Bone marrow (tissue), 2 donors: Measurements from ENCODE around the gene ZNF155.
A peak's percentile ranks its signal among the peaks of the same experiment; 100 is the strongest.
"Not testable (repeated sequence)": the region's sequence is repeated elsewhere in the genome, so short reads cannot be mapped to it uniquely, and the experiment has no call there.

Experiments used
- DNase-seq, 2 donors: peaks; one replicate each; lab custom pipeline; 2025; lab: John Stamatoyannopoulos, UW

Gene ZNF155

DNA sequence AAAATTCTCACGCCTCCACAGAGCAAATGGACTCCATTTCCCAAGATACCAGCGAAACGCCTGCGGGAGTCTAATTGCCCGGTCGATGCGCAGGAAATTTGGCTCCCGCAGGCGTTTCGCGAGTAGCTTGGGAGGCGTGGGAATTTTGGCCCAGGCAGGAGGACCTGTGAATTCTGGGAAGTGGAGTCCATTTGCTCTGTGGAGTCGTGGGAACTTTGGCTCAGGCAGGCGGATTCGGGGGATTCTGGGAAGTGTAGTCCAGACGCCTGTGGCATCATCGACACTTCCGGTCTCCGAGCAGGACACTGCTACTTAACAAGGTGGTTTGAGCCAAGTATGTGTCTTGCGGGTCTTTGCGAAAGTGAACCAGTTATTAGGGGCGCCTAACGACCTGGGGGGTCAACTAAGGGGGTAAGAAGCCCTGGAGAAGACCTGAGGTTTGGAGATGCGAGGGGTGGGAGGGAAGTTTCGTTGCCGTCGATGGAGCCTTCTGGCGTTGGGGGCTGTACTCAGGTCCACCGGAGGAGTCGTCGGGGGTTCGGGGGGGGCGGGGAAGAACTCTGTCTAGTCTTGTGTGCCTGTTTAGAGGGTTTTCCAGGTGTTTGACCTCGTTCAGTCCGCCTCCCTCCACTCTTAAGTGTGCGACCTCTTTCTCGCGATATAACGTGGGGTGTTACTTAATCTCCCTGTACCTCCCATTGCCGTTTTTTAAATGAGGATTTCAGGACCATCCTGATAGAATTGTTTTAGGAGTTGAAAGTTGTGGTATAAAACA lies at the start of gene ZNF155:
ZNF155 (plus strand) TSS at position 277 of the 775 bp plus-strand sequence. CDS start 4,356 bp downstream, outside the sequence.
- DNase-seq: peak; percentile 60 to 75

DNA sequence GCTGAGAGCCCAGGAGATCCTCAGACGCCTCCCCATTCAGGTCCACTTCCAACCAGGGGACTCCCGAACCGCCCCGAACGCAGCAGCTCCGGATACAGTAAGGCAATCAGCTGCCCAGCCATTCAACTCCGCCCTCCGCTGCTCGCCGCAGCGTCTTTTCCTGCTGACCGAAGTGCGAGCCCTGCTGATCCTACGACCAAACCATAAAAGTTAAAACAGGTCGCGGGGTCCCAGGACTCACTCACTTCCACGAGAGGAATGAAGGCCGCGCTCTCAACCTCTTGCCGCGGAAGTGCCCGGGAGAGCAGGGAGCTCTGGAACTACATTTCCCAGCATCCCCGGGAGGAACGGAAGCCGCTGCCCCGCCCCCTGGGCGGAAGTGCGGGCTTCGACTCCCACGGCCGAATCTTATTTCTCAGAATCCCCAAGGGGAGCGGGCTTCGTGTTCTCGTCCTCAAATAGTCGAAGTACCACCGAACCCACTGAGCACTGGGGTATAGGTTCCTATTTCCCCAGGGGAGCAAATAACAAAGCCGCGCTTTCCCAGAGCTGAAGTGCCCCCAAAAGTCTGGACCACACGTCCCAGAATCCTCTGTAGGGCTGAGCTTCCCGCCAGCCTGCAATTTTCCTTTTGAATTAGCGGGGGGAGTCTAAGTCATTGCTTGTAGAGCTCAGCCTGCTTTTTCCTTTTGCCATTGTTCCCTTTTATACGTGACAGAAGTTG lies 48.8 kb upstream of the ZNF155 start, which contains the start of gene ZNF45:
ZNF45 (minus strand) TSS at position 298 of the 724 bp plus-strand sequence. CDS start 13,097 bp downstream, outside the sequence.
- peak; percentile 59 to 76 for DNase-seq

DNA sequence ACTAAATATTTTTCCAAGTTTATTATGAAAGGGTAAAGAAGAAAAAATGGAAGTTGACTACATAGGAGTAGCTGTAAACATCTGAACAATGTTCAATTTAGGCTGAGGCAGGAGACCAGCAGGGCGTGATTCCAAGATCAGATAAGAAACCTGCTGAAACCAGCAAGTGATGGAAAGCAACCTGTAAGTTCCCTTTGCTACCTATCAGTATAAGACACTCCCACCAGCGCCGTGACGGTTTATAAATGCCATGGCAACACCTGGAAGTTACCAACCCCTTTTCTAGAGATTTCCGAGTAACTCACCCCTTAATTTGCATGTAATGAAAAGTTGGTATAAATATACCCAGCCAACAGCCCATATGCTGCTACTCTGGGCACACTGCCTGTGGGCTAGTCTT lies 47.8 kb upstream of the ZNF155 start:
- DNase-seq: no peak

DNA sequence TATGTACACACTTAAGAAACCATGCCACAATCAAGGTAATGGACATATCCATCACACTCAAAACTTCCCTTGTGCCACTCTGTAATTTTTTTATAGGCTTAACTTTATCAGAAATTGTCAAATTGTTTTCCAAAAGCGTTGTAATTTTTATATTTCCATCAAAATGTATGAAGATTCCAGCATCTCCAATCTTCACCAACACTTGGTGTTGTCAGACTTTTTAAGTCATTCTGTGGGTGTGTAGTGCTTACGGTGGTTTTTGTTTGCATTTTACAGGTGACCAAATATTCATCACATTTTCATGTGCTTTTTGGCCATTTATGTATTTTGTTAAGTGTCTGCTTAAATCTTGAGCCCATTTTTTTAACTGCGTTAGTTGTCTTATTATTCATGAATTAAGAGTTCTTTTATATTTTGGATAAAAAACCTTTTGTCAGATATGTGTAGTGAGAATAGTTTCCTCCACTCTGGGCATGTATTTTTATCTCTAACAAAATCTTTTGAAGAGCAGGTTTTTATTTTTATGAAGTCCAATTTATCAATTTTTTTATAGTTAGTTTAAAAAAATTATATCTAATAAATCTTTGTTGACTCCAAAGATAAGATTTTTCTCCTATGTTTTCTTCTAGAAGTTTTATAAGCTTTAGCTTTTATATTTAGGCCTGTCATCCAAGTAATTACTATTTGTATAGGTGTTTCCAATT lies 44.3 kb upstream of the ZNF155 start:
- DNase-seq: no peak

DNA sequence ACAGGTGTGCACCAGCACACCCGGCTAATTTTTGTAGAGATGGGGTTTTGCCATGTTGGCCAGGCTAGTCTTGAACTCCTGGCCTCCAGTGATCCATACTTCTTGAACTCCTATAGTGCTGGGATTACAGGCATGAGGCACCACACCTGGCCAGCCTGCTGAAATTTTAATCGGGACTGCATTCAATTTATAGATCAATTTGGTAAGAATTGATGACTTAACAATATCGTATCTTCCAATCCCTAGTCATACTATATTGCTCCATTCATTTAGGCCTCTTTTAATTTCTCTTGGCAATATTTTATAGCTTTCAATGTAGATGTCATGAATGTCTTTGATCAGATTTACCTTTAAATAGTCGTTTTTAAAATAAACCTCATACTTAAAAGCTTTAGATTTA lies 43.3 kb upstream of the ZNF155 start:
- no peak for DNase-seq

DNA sequence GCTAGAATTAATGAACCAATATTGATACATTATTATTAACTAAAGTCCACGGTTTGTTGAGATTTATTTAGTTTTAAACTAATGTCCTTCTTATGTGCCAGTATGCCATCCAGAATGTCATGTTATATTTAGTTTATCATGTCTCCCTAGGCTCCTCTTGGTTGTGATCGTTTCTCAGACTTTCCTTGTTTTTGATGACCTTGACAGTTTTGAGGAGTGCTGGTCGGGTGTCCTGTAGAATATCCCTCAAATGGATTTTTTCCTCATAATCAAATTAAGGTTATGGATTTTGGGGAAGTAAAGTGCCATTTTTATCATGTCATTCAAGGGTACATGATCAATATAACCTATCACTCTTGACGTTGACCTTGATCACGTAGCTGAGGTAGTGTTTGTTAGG lies 42.8 kb upstream of the ZNF155 start:
- DNase-seq: no peak

DNA sequence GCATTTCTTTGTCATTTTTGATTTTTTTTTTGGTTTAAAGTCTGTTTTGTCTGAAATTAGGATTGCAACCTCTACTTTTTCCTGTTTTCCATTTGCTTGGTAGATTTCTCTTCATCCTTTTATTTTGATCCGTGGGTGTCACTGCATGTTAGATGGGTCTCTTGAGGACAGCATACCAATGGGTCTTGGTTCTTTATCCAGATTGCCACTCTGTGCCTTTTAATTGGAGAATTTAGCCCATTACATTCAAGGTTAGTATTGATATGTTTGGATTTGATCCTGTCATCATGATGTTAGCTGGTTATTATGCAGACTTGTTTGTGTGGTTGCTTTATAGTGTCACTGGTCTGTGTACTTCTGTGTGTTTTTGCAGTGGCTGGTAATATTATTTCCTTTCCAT lies 36.6 kb upstream of the ZNF155 start:
- DNase-seq: not testable (repeated sequence)

DNA sequence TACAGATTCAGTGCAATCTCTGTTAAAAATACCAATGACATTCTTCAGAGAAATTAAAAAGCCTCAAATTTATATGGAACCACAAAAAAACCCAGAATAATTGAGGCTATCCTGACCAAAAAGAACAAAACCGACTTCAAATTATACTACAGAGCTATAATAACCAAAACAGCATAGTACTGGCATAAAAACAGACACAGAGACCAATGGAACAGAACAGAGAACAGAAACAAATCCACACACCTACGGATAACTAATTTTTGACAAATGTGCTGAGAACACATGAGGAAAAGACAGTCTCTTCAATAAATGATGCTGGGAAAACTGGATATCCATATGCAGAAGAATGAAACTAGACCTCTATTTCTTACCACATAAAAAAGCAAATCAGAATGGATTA lies 34.2 kb upstream of the ZNF155 start:
- DNase-seq: not testable (repeated sequence)

DNA sequence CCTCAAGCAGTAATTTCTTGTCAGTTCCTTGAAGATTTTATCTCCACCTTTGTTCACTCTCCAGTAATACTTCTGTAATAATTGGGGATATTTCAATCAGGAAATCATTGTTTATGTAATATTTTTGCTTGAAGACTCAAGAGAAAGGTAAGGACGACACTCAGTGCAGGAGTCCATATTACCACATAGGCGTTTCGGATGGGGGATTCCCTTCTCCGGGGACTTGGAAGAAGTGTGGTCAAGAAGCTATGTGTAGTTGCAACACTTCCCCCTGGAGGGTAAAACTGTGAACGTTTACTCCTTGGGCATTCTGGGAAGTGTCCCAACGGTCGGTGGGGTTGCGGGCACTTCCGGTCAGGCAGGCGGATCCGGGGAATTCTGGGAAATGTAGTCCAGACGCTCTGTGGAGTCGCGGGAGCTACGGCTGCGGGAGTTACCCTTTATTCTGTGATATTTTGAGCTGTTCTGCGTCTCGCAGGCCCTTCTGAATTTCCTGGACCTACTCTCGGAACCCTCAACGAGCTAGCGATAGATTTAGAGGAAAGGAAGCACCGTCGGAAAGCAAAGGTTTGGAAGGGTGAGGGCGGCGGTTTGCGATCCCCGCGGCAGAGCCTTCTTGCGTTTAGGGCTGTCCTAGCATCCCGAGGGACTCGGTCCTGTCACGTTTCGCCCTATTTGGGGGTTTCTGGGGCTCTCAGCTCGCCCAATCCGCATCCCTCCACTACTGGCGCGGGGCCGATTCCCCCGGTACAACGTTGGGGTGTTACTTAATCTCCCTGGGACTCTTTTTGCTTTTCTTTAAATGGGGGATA lies 32.9 kb upstream of the ZNF155 start, which contains the start of gene ZNF221:
ZNF221 (plus strand) TSS at position 395 of the 812 bp plus-strand sequence. CDS start 11,499 bp downstream, outside the sequence.
- peak; percentile 50 to 83 for DNase-seq

DNA sequence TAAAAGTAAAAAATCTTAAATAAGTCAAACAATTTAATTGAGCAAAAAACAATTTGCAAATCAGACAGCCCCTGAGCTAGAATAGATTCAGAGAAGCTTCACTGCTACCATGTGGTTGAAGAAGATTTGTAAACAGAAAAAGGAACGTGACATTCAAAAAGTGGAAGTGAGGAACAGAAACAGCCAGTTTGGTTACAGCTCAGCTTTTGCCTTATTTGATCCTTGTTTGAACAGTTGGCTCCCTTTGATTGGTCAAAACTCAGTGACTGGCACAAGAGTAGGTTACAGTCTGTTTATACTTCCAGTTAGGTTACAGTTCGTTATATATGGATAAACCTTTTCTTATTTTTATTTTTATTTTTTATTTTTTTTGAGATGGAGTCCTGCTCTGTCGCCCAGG lies 27.2 kb upstream of the ZNF155 start:
- DNase-seq: no peak

DNA sequence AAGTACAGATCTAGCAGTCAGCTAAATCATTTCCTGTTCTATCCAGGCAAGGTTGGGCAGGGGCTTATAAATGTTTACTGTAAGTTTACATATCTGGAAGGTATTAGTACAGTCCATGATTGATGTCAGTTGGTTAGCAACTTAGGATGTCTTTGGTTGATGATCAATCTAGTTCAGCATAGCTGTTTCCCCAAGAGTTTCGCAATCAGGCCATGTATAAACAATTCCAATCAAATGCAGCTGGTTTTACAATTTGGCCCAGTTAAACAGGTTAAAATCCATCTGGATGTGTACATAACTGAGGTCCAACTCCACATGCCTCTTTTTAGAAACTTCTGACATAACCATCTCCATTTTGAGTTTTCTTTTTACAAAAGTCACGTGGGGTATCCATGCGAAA lies 26.1 kb upstream of the ZNF155 start:
- DNase-seq: no peak

DNA sequence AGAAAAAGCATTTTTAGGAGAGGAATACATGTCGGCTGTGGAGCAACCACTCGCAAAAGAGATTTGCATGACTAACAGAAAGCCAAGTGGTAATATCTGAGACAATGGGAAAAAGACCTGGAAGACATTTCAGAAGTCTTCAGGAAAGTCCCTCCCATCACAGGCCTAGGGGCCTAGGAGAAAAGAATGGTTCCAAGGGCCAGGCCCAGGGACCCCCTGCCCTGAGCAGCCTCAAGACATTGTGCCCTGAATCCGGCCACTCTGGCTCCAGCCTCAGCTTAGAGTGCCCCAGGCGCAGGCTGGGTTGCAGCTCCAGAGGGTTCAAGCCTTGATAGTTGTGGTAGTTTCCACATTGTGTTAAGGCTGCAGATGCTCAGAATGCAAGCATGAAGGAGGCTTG lies 23.6 kb upstream of the ZNF155 start:
- no peak for DNase-seq

DNA sequence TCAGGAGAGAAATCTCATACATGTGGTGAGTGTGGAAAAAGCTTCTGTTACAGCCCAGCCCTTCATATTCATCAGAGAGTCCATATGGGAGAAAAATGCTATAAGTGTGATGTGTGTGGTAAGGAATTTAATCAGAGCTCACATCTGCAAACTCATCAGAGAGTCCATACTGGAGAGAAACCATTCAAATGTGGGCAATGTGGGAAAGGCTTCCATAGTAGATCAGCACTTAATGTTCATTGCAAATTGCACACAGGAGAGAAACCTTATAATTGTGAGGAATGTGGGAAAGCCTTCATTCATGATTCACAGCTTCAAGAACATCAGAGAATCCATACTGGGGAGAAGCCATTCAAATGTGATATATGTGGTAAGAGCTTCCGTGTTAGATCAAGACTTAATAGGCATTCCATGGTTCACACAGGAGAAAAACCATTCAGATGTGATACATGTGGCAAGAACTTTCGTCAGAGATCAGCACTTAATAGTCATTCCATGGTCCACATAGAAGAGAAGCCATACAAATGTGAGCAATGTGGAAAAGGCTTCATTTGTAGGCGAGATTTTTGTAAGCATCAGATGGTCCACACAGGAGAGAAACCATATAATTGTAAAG lies 17.8 kb upstream of the ZNF155 start:
- no peak for DNase-seq

DNA sequence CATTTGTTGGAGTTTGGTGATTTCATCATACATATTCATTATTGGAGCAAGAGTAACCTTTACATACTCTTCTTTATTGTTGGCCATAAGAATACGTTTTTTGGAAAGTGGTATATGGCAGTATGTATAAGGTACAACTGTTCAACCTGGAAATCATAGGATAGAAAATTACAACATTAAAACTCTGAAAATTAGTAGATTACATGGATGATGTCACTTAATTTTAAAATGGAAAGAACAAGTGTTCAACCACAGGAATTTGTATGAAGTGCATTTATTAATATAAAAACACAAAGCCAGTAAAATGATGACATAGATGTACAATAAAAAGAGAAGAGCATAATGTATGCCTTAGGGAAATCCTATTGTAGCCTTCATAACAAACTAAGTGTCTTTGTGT lies 7.3 kb upstream of the ZNF155 start:
- no peak for DNase-seq

DNA sequence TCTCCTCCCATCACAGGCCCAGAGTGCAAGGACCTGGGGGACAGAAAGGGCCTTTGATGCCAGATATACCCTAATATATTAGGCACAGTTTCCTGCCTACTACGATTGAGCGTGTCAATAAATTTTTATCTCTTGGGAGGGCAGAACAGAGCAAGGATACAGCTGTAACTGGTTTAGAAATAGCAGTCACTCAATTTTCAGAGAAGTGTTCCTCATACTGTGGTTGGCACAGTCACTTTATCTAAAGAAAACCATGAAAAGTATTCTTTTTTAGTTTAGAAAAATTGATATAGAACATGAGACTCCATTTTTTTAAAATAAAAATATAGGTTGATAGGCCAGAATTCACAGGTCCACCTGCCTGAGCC lies 460 bp upstream of the ZNF155 start:
- DNase-seq: no peak

DNA sequence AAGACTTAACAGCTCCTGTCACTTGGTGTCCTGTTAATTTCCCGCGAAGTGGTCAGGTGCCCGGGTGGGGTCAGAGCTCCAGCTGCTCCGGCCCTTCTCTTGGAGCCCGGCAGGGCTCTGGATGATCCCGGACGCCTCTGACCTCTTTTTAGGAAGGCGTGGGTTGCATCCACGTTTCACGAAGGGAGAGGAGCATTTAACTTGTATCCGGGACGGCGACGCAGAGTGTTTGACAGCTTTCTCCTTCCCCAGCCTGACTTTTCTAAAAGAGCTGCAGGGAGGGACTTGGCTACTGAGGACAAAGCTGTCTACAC lies 656 bp downstream of the ZNF155 start:
- DNase-seq: no peak

DNA sequence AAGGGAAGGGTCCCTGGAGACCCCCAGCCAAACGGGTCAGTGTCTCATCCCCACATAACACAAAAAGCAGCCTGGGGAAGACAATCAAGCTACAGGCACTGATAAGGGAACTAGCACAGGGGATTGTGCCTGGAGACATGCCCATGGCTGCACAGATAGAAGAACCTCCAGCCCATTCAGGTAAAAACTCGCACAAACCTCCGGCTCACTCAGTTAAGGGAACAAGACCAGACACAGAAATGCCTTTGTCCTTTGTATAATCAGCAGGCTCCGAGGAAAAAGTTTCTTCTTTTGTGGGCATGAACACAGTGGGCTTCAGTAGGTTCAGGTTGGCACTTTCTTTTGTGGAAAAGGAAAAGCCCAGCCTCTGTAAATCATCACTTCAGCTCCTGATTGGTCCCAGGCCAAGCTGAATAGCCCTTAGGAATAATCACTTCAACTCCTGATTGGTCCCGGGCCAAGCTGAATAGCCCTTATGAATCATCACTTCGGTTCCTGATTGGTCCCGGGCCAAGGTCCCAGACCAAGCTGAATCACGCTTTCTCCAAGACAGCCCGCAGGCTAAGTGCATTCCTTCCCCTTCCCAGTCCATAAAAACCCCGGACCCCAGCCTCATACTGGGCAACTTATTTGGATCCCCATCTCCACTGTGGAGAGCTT lies 13.8 kb downstream of the ZNF155 start:
- no peak for DNase-seq

DNA sequence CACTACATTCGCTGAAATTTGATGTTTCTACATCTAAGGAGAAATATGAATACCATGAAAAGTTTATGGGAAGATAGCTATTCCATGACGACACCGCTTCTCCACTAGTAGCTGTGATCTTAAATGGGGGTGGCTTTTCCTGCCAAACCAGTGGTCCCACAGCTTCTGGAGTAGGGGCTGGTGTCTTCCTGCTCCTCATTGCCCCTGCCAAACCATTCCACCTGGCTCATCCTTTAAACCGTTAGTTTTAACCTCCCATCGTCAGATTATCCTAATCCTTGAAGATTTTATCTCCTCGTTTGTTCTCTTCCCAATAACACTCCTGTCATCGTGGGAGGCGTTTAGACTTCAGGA lies 18.2 kb downstream of the ZNF155 start:
- no peak for DNase-seq

DNA sequence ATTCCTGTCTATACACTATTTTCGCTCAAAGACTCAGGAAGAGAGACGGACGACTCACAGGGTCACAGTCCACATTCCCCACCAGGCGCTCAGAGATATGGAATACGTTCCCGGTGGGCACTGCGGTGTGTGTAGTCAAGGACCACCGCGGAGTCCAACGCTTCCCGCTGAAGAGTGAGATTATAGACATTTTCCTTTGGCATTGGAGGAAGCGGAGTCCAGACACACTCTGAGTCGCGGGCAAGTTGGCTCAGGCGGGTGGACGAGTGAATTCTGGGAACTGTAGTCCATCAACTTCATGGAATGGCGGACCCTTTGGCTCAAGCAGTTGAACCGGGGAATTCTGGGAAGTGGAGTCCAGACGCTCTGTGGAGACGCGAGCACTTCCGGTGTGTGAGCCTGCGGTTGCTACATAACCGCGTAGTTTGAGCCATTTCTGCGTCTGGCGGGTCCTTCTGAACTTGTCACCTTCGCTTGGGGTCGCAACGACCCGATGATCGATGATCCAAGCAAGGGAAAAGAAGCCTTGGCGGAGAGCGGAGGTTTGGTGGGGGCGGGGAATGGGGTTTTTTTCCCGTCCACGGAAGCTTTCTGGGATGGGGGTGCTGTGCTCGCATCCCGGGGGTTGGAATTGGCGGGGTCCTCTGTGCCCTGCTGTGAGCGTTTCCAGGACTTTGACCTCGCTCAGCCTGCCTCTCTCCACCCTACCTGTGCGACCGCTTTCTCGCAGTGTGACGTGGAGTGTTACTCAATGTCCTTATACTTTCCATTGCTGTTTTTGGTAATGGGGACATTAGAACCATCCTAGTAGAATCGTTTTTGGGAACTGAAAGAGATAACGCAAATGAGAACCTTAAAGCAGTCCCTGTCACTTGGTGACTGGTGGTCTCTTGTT lies 18.8 kb downstream of the ZNF155 start, which contains the start of gene ZNF230:
ZNF230 (plus strand) TSS at position 392 of the 895 bp plus-strand sequence. CDS start 4,122 bp downstream, outside the sequence.
- DNase-seq: peak; percentile 57 to 93
